GM10847 (cell line): ENCODE results near the gene CYB561.

Experiments
- POLR2A ChIP-seq: IDR thresholded peaks from 2 replicates; pipeline ENCODE4 v1.6.1; 2011; ENCODE audit not compliant: insufficient read length; ENCODE audit errors: extremely low read depth

Gene CYB561

GRCh38 chr17:63445954-63446752 is at the start of gene CYB561:
Gene CYB561, minus strand, starts transcription at chr17:63446306. Its CDS starts 8,759 bp downstream, at chr17:63437547.
- no peak for TF ChIP-seq POLR2A

DNA sequence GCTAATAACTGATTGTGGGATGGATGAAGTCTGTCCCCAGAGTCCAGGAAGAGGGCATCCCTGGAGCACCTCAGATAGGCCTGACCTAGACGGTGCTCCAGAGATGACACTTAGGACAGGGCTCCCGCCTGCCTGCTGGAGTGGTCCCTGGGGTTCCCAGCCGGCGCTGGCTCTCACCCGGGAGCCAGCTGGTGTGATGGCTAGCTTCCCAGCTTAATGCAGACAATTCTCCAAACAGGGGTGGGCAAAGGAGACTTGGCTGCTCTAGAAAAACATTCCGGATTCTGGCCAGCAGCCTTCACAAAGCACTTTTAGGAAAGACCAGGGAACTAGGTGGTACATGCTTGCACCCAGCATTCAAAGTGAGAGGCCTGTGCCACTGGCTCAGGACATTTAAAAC is 49.4 kb upstream of the CYB561 start:
- TF ChIP-seq POLR2A, result no peak

DNA sequence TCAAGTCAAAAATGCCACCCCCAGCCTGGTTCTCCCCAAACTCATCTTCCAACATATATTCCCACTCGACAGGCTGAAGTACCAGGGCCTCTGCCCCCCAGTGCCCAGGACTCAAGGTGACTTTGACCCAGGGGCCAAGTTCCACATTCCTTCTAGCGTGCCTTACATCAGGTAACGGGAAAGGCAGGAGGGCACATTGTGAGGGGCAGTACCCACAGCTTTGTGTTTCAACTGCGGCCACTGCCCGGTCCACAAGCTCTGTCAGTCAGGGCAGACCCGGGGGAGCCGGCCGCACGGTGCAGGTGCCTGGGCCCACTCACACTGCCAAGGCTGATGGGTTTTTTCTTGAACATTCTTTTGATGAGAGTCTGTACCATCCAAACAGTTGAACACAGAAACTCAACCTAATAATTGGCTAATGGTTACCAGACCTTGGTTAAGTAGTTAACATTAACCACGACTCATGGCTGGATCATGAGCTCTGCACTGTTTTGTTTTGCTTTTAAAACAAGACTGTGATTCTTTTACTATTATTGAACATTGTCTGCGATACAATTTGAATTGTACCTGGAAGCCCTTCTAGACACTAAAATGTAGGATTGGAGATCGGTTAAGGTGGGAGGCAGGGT is 48.3 kb upstream of the CYB561 start:
- no peak for TF ChIP-seq POLR2A

- TF ChIP-seq POLR2A, result no peak
These were observed 47.3 kb upstream of the CYB561 start for GRCh38 chr17:63493411-63493810.

DNA sequence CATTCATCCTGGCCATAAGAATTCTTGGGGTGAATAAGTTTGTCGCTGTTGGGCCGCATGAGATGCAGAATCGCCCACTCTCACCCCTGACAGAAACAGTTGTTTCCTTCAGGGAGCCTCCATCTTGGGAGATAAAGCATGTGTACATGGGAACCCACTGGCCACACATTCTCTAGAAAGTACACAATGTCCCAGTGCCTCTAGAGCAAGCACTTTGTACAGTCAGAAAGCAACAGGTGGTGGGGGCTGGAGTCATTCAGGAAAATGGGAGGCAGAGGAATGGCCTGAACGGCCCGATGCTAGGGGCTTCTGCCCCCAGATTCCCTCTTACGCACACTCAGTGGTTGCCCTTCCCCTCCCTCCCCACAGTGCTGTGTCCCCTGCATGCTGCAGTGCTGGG is 46.8 kb upstream of the CYB561 start:
- no peak for TF ChIP-seq POLR2A

GRCh38 chr17:63491977-63492618 is 46.0 kb upstream of the CYB561 start:
- no peak for TF ChIP-seq POLR2A

DNA sequence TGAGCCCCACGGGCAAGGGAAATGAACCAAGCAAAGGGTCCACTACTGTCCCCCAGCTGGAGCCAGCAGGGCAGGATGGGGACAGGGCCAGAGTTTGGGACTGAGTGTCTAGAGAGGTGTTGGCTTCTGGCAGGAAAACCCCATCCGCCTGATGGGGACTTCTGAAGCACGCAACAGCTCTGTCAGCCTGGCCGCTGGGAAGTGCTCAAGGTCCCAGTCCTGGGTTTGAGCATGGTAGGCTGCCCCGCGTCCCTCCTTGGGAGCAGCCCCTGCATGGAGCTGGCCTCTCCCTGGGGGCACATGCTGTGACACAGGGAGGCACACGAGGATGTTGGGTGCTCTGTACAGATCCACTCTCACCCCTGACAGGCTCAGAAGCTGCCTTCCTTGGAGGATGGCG is 45.3 kb upstream of the CYB561 start:
- TF ChIP-seq POLR2A, result no peak

GRCh38 chr17:63490858-63491400 is 44.8 kb upstream of the CYB561 start:
- no peak for TF ChIP-seq POLR2A

- TF ChIP-seq POLR2A, result no peak
These were observed 44.2 kb upstream of the CYB561 start for GRCh38 chr17:63490329-63490728.

- no peak for TF ChIP-seq POLR2A
These were observed 43.2 kb upstream of the CYB561 start for GRCh38 chr17:63489291-63489690.

DNA sequence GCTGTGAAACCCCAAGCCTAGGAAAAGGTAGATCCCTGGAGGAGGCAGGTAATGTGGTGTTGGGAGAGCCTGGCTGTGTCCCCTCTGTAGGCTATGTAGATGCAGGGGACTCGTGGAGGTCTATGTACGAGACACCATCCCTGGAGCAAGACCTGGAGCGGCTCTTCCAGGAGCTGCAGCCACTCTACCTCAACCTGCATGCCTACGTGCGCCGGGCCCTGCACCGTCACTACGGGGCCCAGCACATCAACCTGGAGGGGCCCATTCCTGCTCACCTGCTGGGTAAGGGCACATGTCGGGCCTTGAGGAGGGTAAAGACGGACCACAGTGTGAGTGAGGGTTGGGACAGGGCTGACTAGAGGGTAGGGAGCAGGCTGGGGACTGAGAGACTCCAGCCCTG is 42.7 kb upstream of the CYB561 start:
- no peak for TF ChIP-seq POLR2A

DNA sequence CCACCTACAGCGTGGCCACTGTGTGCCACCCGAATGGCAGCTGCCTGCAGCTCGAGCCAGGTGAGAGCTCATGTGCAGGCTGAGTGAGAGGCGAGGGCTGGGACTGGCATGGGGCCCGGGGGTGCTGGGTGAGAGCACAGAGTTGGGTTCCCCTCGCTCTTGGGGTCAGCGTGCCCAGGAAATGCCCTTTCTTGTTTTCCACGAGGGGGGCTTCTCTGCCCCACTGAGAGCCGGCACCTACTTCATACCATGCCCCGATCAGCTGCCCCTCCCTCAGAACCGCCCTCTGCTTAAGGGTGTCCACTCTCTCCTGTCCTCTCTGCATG is 40.9 kb upstream of the CYB561 start:
- no peak for TF ChIP-seq POLR2A

- no peak for TF ChIP-seq POLR2A
These were observed 40.4 kb upstream of the CYB561 start for GRCh38 chr17:63486317-63487013.

DNA sequence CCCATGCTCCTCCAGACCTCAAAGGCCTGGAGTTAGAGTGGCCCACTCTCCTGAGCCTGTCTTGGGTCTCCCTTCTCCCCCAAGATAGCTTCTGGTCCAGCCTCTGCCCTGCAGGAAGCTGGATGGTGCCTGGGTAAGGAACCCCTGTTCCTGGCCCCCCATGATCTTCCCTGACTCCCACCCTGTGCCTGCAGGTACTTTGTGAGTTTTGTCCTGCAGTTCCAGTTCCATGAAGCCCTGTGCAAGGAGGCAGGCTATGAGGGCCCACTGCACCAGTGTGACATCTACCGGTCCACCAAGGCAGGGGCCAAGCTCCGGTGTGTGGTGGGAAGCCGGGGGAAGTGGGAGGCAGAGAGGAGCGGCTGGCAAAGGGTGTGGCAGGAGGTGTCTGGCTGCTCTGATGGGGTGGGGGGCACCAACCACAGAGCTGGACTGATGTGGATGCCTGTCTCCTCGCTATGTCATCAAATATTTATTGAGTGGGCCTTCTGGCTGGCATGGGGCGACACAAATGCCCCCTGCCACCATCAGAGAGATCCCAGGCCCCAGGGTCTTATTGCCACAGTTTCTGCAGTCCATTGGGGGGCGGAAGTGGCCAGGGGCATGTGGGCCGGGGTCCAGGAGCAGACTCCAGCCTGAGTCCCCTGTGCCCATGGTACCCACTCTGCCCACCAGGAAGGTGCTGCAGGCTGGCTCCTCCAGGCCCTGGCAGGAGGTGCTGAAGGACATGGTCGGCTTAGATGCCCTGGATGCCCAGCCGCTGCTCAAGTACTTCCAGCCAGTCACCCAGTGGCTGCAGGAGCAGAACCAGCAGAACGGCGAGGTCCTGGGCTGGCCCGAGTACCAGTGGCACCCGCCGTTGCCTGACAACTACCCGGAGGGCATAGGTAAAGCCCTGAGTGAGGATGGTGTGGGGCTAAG is 37.8 kb upstream of the CYB561 start:
- TF ChIP-seq POLR2A, result no peak
